ENCODE measurements around the gene SLC22A1. TPM values are rescaled to one million over a fixed set of nuclear protein-coding genes. Genes with fewer than 3 reads are reported as not detected.

Gene SLC22A1
- total RNA-seq, 1 donor from 2014 or later, result 1.2 TPM

DNA sequence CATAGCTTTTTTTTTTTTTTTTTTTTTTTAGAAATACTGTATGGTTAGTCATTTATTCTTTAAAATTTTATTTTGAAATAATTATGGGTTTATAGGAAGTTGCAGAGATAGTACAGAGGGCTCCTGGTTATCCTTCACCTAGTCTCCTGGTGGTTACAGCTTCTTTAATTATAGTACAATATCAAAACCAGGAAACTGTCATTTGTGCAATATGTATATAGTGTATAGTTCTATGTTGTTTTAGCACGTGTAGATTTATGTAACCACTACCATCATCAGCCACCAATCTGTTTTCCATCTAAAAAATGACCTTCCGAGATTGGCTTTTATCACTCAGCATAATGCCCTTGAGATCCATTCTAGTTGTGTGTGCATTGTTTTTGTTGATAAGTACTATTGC lies 82.3 kb downstream of the SLC22A1 start:
- no peaks in the 10 kb centered on the region for H3K27me3 ChIP-seq
- no peaks in the 10 kb centered on the region for H3K36me3 ChIP-seq
- no peaks in the 10 kb centered on the region for H3K9me3 ChIP-seq
- DNase-seq (ENCODE audit: extremely low spot score in 2 of 2), result no peak
- H3K27ac ChIP-seq, result no peak overlapping the region
- TF ChIP-seq, protein P1, sequence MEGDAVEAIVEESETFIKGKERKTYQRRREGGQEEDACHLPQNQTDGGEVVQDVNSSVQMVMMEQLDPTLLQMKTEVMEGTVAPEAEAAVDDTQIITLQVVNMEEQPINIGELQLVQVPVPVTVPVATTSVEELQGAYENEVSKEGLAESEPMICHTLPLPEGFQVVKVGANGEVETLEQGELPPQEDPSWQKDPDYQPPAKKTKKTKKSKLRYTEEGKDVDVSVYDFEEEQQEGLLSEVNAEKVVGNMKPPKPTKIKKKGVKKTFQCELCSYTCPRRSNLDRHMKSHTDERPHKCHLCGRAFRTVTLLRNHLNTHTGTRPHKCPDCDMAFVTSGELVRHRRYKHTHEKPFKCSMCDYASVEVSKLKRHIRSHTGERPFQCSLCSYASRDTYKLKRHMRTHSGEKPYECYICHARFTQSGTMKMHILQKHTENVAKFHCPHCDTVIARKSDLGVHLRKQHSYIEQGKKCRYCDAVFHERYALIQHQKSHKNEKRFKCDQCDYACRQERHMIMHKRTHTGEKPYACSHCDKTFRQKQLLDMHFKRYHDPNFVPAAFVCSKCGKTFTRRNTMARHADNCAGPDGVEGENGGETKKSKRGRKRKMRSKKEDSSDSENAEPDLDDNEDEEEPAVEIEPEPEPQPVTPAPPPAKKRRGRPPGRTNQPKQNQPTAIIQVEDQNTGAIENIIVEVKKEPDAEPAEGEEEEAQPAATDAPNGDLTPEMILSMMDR (IDR thresholded peaks at IDR 0.05), result no peak
- no peak for TF ChIP-seq POLR2A (IDR thresholded peaks at IDR 0.05)
- TF ChIP-seq POLR2AphosphoS5 (IDR thresholded peaks at IDR 0.05; ENCODE audit: insufficient read depth in 1 of 2, low read depth in 1 of 2), result no peak
- peaks cover 15% of the 10 kb centered on the region for H3K4me1 ChIP-seq
- intact Hi-C loops (cut with DNase I), result no loop called here
- no peak overlapping the region for H3K4me3 ChIP-seq

DNA sequence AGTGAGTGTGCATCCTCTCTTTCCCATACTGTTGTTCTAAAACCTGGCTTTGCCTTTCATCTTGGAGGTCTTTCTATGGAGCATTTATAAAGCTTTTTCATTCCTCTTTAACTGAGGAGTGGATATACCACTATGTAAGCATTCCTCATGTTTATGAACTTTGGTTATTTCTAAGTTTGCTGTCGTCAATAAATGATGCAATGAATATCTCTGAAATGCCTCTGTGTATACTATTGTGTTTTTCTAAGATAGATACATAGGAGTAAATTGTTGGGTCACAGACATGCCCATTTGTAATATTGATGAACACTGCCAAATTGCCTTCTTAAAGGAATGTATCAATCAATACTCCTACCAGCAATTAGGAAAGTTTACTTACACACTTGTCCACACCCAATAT lies 83.1 kb downstream of the SLC22A1 start:
- DNase-seq (ENCODE audit: extremely low spot score in 2 of 2), result no peak
- Histone ChIP-seq H3K4me3 (no peak overlapping the region), H3K27me3 (no peaks in the 10 kb centered on the region), H3K9me3 (no peaks in the 10 kb centered on the region), H3K4me1 (peaks cover 15% of the 10 kb centered on the region), H3K36me3 (no peaks in the 10 kb centered on the region), H3K27ac (no peak overlapping the region)
- no peak for TF ChIP-seq POLR2AphosphoS5 (IDR thresholded peaks at IDR 0.05; ENCODE audit: insufficient read depth in 1 of 2, low read depth in 1 of 2)
- intact Hi-C loops (cut with DNase I), result no loop called here

DNA sequence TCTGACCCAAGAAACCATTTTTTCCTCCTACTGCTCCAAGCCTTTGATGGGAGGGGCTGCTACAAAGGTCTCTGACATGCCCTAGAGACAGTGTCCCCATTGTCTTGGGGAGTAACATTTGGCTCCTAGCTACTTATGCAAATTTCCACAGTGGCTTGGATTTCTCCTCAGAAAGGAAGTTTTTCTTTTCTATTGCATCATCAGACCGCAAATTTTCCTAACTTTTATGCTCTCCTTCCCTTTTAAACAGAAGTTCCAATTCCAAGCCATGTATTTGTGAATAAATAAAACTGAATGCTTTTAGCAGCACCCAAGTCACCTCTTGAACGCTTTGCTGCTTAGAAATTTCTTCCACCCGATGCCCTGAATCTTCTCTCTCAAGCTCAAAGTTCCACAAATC lies 86.0 kb downstream of the SLC22A1 start:
- no peaks in the 10 kb centered on the region for H3K4me1 ChIP-seq
- H3K27ac ChIP-seq, result no peak overlapping the region
- H3K9me3 ChIP-seq, result no peaks in the 10 kb centered on the region
- TF ChIP-seq, protein P1 (IDR thresholded peaks at IDR 0.05), result no peak
- TF ChIP-seq POLR2AphosphoS5 (IDR thresholded peaks at IDR 0.05; ENCODE audit: insufficient read depth in 1 of 2, low read depth in 1 of 2) (no peak), POLR2A (IDR thresholded peaks at IDR 0.05) (no peak)
- DNase-seq (ENCODE audit: extremely low spot score in 2 of 2), result no peak
- intact Hi-C loops (cut with DNase I), result no loop called here
- H3K27me3 ChIP-seq, result no peaks in the 10 kb centered on the region
- no peak overlapping the region for H3K4me3 ChIP-seq
- no peaks in the 10 kb centered on the region for H3K36me3 ChIP-seq

Small RNA genes within 50 kb of the gene (small RNA-seq; reads per million reads assigned to genes)
- not detected for gene AL645733.1

Other genes with a start within 250 kb of the SLC22A1 start
- 0.49 TPM for gene MAS1, start 230.8 kb upstream of the SLC22A1 start, total RNA-seq
- gene IGF2R, start 152.7 kb upstream of the SLC22A1 start, total RNA-seq, result 73.4 TPM
- not detected for gene SLC22A2, start 137.0 kb downstream of the SLC22A1 start, total RNA-seq
- 16.5 TPM for gene SLC22A3, start 226.6 kb downstream of the SLC22A1 start, total RNA-seq

All from vagina (tissue), 2 donors.